Measurements from ENCODE around the gene UBE2K. TPM values are rescaled to one million over a fixed set of nuclear protein-coding genes. Genes with fewer than 3 reads are reported as not detected.

The UBE2K gene
- total and polyA plus RNA-seq, 2 of the 13 experiments (the other 11 are each of a cell fraction or from before 2014, with no cell fraction given), result 36.2 to 81.0 TPM

GRCh38 chr4:39668887-39669286 is 29.0 kb upstream of the UBE2K start:
- intact Hi-C loops (cut with micrococcal nuclease; ENCODE audit: unreplicated experiment), result no loop called here
- TF ChIP-seq TFDP2 (CRISPR knock-in tag; IDR thresholded peaks at IDR 0.05), result no peak
- TF ChIP-seq CREB1 (IDR thresholded peaks at IDR 0.05), result no peak
- TF ChIP-seq CREB1 (CRISPR knock-in tag; IDR thresholded peaks at IDR 0.05), result no peak
- no peak for TF ChIP-seq ZNF251 (CRISPR knock-in tag; IDR thresholded peaks at IDR 0.05)
- TF ChIP-seq ZSCAN5A (CRISPR knock-in tag; IDR thresholded peaks at IDR 0.05; ENCODE audit: borderline replicate concordance), result no peak
- TF ChIP-seq, protein P1, sequence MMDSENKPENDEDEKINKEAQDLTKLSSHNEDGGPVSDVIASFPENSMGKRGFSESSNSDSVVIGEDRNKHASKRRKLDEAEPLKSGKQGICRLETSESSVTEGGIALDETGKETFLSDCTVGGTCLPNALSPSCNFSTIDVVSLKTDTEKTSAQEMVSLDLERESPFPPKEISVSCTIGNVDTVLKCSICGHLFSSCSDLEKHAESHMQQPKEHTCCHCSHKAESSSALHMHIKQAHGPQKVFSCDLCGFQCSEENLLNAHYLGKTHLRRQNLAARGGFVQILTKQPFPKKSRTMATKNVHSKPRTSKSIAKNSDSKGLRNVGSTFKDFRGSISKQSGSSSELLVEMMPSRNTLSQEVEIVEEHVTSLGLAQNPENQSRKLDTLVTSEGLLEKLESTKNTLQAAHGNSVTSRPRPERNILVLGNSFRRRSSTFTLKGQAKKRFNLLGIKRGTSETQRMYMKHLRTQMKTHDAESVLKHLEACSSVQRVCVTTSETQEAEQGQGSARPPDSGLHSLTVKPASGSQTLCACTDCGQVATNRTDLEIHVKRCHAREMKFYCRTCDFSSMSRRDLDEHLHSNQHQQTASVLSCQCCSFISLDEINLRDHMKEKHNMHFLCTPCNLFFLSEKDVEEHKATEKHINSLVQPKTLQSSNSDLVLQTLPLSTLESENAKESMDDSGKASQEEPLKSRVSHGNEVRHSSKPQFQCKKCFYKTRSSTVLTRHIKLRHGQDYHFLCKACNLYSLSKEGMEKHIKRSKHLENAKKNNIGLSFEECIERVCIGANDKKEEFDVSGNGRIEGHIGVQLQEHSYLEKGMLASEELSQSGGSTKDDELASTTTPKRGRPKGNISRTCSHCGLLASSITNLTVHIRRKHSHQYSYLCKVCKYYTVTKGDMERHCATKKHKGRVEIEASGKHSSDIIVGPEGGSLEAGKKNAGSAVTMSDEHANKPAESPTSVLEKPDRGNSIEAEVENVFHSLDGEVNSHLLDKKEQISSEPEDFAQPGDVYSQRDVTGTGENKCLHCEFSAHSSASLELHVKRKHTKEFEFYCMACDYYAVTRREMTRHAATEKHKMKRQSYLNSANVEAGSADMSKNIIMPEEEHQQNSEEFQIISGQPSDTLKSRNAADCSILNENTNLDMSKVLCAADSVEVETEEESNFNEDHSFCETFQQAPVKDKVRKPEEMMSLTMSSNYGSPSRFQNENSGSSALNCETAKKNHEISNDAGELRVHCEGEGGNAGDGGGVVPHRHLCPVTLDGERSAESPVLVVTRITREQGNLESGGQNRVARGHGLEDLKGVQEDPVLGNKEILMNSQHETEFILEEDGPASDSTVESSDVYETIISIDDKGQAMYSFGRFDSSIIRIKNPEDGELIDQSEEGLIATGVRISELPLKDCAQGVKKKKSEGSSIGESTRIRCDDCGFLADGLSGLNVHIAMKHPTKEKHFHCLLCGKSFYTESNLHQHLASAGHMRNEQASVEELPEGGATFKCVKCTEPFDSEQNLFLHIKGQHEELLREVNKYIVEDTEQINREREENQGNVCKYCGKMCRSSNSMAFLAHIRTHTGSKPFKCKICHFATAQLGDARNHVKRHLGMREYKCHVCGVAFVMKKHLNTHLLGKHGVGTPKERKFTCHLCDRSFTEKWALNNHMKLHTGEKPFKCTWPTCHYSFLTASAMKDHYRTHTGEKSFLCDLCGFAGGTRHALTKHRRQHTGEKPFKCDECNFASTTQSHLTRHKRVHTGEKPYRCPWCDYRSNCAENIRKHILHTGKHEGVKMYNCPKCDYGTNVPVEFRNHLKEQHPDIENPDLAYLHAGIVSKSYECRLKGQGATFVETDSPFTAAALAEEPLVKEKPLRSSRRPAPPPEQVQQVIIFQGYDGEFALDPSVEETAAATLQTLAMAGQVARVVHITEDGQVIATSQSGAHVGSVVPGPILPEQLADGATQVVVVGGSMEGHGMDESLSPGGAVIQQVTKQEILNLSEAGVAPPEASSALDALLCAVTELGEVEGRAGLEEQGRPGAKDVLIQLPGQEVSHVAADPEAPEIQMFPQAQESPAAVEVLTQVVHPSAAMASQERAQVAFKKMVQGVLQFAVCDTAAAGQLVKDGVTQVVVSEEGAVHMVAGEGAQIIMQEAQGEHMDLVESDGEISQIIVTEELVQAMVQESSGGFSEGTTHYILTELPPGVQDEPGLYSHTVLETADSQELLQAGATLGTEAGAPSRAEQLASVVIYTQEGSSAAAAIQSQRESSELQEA (CRISPR knock-in tag; IDR thresholded peaks at IDR 0.05; ENCODE audit: not compliant biosample characterization), result no peak
- TF ChIP-seq KDM3A (CRISPR knock-in tag; IDR thresholded peaks at IDR 0.05; ENCODE audit: low read depth), result no peak
- TF ChIP-seq ATF2 (CRISPR knock-in tag; IDR thresholded peaks at IDR 0.05), result no peak
- TF ChIP-seq DPF2 (CRISPR knock-in tag; IDR thresholded peaks at IDR 0.05; ENCODE audit: borderline replicate concordance, low read depth), result no peak
- TF ChIP-seq ZMYM4 (CRISPR knock-in tag; IDR thresholded peaks at IDR 0.05), result no peak
- TF ChIP-seq SIX4 (CRISPR knock-in tag; IDR thresholded peaks at IDR 0.05), result no peak

More at GRCh38 chr4:39668887-39669286, 29.0 kb upstream of the UBE2K start:
- DNase-seq (ENCODE audit: low spot score) (no peak), FAIRE-seq (no peak), ATAC-seq (no peak)
- Histone ChIP-seq H3K4me2 (ENCODE audit: low read depth, low read length) (no peak overlapping the region), H3K9ac (ENCODE audit: insufficient read depth, low read depth, low read length) (no peak overlapping the region), H4K20me1 (ENCODE audit: insufficient read depth, low read length) (no peaks in the 10 kb centered on the region), H3K27me3 (ENCODE audit: control insufficient read depth in 1 of 2, insufficient read depth in 2 of 2, low read length in 2 of 2) (no peaks in the 10 kb centered on the region), H3K36me3 (replicated peaks in 1 of 2; ENCODE audit: control insufficient read depth in 1 of 2, insufficient read depth in 2 of 2, low read length in 2 of 2) (no peaks in the 10 kb centered on the region), H3K9me3 (ENCODE audit: low read length) (no peaks in the 10 kb centered on the region), H3K27ac (ENCODE audit: extremely low read length, insufficient read depth, low read length) (no peak overlapping the region), H3K4me3 (replicated peaks in 1 of 3; ENCODE audit: insufficient read depth in 1 of 3, low read depth in 2 of 3, low read length in 3 of 3) (no peak overlapping the region), H2AFZ (ENCODE audit: low read length) (no peak overlapping the region), H3K79me2 (ENCODE audit: insufficient read depth, low read length) (no peaks in the 10 kb centered on the region), H3K4me1 (ENCODE audit: insufficient read depth, low read length) (peaks cover 17% of the 10 kb centered on the region)
- no TSS peak for BruUV-seq (replicated peaks)
- 88% methylated on average over 2 of the region's 2 CpGs for WGBS (ENCODE audit: low lambda C conversion rate)
- ChIA-PET CTCF (ENCODE audit: low intra/inter-chr PET ratio, low total read pairs) (no interaction called here), POLR2A (interaction anchor here (2.1 kb wide), 1 partner anchor 30 kb away, joined by 4 read pairs; the partner anchor contains the start of gene SMIM14)
- in situ Hi-C loops (cut with HindIII; ENCODE audit: extremely low pct_ligation_motif_present, low pct_unique_long_range_greater_than_20kb), result no loop called here

Measured in HepG2 (cell line).